ENCODE results near the gene CRACR2B.

DNA sequence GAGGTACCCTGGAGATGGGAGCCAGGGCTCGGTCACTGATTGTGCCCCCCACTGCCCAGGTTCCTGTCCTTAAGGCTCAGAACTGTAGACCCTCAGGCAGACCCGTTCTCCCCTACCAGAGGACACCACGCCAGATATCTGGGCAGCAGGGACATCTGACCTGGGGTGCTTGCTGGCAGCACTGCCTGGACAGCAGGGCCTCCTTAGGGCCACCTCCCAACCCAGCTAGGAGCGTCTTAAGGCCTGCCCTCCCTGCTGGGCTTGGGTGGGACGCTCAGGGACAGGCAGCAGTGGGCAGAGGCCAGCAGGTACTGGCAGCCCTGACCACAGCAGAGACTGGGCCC is 11.5 kb downstream of the CRACR2B start:
- TF ChIP-seq CTCF (IDR thresholded peaks at IDR 0.05) (no peak), POLR2AphosphoS5 (IDR thresholded peaks at IDR 0.05) (no peak), POLR2A (IDR thresholded peaks at IDR 0.05) (no peak)
